ENCODE measurements around the gene EPX. TPM values are rescaled to one million over a fixed set of nuclear protein-coding genes. Genes with fewer than 3 reads are reported as not detected.

The EPX gene
- polyA plus RNA-seq, 3 donors = not detected

DNA sequence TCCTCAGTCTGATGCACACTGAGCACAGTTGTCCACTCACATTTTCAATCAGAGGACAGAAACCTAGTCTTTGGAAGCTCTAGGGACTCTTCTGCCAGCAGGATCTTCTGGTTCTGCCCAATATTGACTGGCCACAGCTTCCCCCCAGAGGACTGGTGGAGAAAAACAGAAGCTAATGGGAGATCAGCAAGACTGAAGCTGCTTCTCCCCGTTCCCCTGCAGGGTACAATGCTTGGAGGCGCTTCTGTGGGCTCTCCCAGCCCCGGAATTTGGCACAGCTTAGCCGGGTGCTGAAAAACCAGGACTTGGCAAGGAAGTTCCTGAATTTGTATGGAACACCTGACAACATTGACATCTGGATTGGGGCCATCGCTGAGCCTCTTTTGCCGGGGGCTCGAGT is 10.3 kb downstream of the EPX start:
- Histone ChIP-seq H3K36me3 (replicated peaks in 1 of 2; ENCODE audit: control insufficient read depth in 1 of 2, insufficient read depth in 2 of 2, low read length in 2 of 2) (no peaks in the 10 kb centered on the region), H4K20me1 (ENCODE audit: insufficient read depth, low read length) (no peaks in the 10 kb centered on the region), H3K4me3 (replicated peaks in 1 of 3; ENCODE audit: low read depth in 2 of 3, low read length in 3 of 3) (no peak overlapping the region), H3K9me3 (replicated peaks in 1 of 2; ENCODE audit: control insufficient read depth in 1 of 2, insufficient read depth in 1 of 2, low read length in 2 of 2) (no peaks in the 10 kb centered on the region), H3K4me2 (replicated peaks; ENCODE audit: extremely low read depth, low read length, poor library complexity, severe bottlenecking) (no peak overlapping the region), H3K9ac (ENCODE audit: insufficient read depth, low read length, poor library complexity, severe bottlenecking) (no peak overlapping the region), H3K27ac (ENCODE audit: low read depth in 1 of 2, low read length in 2 of 2) (no peak overlapping the region), H3K79me2 (ENCODE audit: insufficient read depth, low read length) (no peaks in the 10 kb centered on the region), H3K27me3 (ENCODE audit: control insufficient read depth in 2 of 2, insufficient read depth in 2 of 2, low read length in 2 of 2) (peaks cover 0 to 3% of the 10 kb centered on the region in 2 donors), H2AFZ (ENCODE audit: insufficient read depth, low read depth, low read length, poor library complexity, severe bottlenecking) (no peak overlapping the region), H3K4me1 (ENCODE audit: control insufficient read depth in 1 of 2, insufficient read depth in 2 of 2, low read length in 2 of 2) (no peaks in the 10 kb centered on the region)
- Mint-ChIP-seq H3K4me3 (no peak overlapping the region), H3K27ac (no peak overlapping the region), H3K36me3 (peaks cover 6 to 11% of the 10 kb centered on the region in 2 donors), H3K4me1 (peaks cover 3% of the 10 kb centered on the region), H3K9me3 (peaks cover 0 to 1% (median 0%) of the 10 kb centered on the region in 7 donors), H3K27me3 (ENCODE audit: low read depth in 3 of 3) (peaks cover 9 to 22% (median 10%) of the 10 kb centered on the region in 3 donors)
- WGBS (ENCODE audit: insufficient coverage) = 90% methylated on average over 7 of the region's 7 CpGs
- TF ChIP-seq, protein P1, sequence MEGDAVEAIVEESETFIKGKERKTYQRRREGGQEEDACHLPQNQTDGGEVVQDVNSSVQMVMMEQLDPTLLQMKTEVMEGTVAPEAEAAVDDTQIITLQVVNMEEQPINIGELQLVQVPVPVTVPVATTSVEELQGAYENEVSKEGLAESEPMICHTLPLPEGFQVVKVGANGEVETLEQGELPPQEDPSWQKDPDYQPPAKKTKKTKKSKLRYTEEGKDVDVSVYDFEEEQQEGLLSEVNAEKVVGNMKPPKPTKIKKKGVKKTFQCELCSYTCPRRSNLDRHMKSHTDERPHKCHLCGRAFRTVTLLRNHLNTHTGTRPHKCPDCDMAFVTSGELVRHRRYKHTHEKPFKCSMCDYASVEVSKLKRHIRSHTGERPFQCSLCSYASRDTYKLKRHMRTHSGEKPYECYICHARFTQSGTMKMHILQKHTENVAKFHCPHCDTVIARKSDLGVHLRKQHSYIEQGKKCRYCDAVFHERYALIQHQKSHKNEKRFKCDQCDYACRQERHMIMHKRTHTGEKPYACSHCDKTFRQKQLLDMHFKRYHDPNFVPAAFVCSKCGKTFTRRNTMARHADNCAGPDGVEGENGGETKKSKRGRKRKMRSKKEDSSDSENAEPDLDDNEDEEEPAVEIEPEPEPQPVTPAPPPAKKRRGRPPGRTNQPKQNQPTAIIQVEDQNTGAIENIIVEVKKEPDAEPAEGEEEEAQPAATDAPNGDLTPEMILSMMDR (IDR thresholded peaks at IDR 0.05) = no peak
- intact Hi-C loops (cut with micrococcal nuclease) = no loop called here
- no peak for DNase-seq

DNA sequence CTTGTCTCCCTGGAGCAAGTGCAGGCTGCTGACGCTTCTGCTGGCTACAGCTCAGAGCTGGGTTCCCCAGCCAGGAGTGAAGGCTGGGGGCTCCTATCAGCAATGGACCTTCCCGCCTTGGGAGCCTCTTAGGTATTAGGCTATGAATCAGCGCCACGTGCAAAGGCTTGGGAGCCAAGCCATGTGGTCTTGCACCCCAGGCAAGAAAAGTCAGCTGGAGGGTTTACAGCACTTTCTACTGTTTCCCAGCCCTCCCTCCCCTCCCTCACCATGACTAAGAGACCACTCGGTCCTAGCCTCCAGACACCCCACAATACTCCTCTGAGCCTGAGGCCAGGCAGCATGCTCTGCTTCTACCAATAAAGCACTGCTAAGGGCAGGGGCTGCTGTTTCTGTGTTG is 12.3 kb downstream of the EPX start:
- intact Hi-C loops (cut with micrococcal nuclease) = no loop called here
- H3K27me3 ChIP-seq (ENCODE audit: control insufficient read depth in 2 of 2, insufficient read depth in 2 of 2, low read length in 2 of 2) = peaks cover 0 to 3% of the 10 kb centered on the region in 2 donors
- 90% methylated on average over 1 of the region's 5 CpGs for WGBS (ENCODE audit: insufficient coverage)
- no peak overlapping the region for H3K9ac ChIP-seq (ENCODE audit: insufficient read depth, low read length, poor library complexity, severe bottlenecking)
- peaks cover 3 to 11% (median 7%) of the 10 kb centered on the region in 3 donors for H3K27me3 Mint-ChIP-seq (ENCODE audit: low read depth in 3 of 3)
- no peak overlapping the region for H2AFZ ChIP-seq (ENCODE audit: insufficient read depth, low read depth, low read length, poor library complexity, severe bottlenecking)
- TF ChIP-seq, protein P1 (IDR thresholded peaks at IDR 0.05) = no peak
- peaks cover 2 to 8% of the 10 kb centered on the region in 2 donors for H3K36me3 ChIP-seq (replicated peaks in 1 of 2; ENCODE audit: control insufficient read depth in 1 of 2, insufficient read depth in 2 of 2, low read length in 2 of 2)
- DNase-seq = no peak
- no peak overlapping the region for H3K4me3 ChIP-seq (replicated peaks in 1 of 3; ENCODE audit: low read depth in 2 of 3, low read length in 3 of 3)
- H4K20me1 ChIP-seq (ENCODE audit: insufficient read depth, low read length) = no peaks in the 10 kb centered on the region
- H3K4me3 Mint-ChIP-seq = no peak overlapping the region
- peaks cover 3% of the 10 kb centered on the region for H3K4me1 Mint-ChIP-seq
- H3K36me3 Mint-ChIP-seq = peaks cover 20 to 26% of the 10 kb centered on the region in 2 donors
- no peak overlapping the region for H3K4me2 ChIP-seq (replicated peaks; ENCODE audit: extremely low read depth, low read length, poor library complexity, severe bottlenecking)
- H3K9me3 Mint-ChIP-seq = peaks cover 0 to 1% (median 0%) of the 10 kb centered on the region in 7 donors
- no peaks in the 10 kb centered on the region for H3K79me2 ChIP-seq (ENCODE audit: insufficient read depth, low read length)
- no peaks in the 10 kb centered on the region for H3K4me1 ChIP-seq (ENCODE audit: control insufficient read depth in 1 of 2, insufficient read depth in 2 of 2, low read length in 2 of 2)
- H3K27ac ChIP-seq (ENCODE audit: low read depth in 1 of 2, low read length in 2 of 2) = no peak overlapping the region
- no peak overlapping the region for H3K27ac Mint-ChIP-seq
- H3K9me3 ChIP-seq (replicated peaks in 1 of 2; ENCODE audit: control insufficient read depth in 1 of 2, insufficient read depth in 1 of 2, low read length in 2 of 2) = no peaks in the 10 kb centered on the region

Measured in CD14-positive monocyte (primary cell).